Liver (tissue), 9 donors: ENCODE data around the gene VRTN. TPM values are rescaled to one million over a fixed set of nuclear protein-coding genes. Genes with fewer than 3 reads are reported as not detected.

Source experiments
- DNase-seq: peaks from one replicate; pipeline ENCODE4 v3.0.0-alpha.2; 2017; ENCODE audit warnings: low spot score
- H3K27ac ChIP-seq, 2 donors: one replicate each; pipeline ENCODE4 v1.7.0; 2013; ENCODE audit warnings: inconsistent platforms in 2 of 2, low read length in 2 of 2, control low read depth in 1 of 2, low read depth in 1 of 2, mild to moderate bottlenecking in 1 of 2
- H3K27me3 ChIP-seq, 4 donors: one replicate each; pipeline versions ENCODE4 v1.6.1 to v1.7.0; 2013; ENCODE audit warnings: low read length in 3 of 4, inconsistent platforms in 1 of 4, mild to moderate bottlenecking in 1 of 4, moderate library complexity in 1 of 4; ENCODE audit not compliant: control insufficient read depth in 4 of 4, insufficient read depth in 4 of 4
- H3K36me3 ChIP-seq, 4 donors: one replicate each; pipeline versions ENCODE4 v1.6.1 to v1.7.0; 2013; ENCODE audit warnings: low read length in 3 of 4, mild to moderate bottlenecking in 3 of 4, low read depth in 1 of 4, moderate library complexity in 1 of 4; ENCODE audit not compliant: control insufficient read depth in 4 of 4, insufficient read depth in 3 of 4
- H3K4me1 ChIP-seq, 4 donors: one replicate each; pipeline versions ENCODE4 v1.6.1 to v1.7.0; 2013; ENCODE audit warnings: low read length in 3 of 4, mild to moderate bottlenecking in 3 of 4, moderate library complexity in 1 of 4; ENCODE audit not compliant: control insufficient read depth in 4 of 4, insufficient read depth in 4 of 4
- H3K4me3 ChIP-seq, 3 donors: one replicate each; pipeline versions ENCODE4 v1.6.1 to v1.7.0; 2013; ENCODE audit warnings: low read length in 3 of 3, control low read depth in 1 of 3, low read depth in 1 of 3, mild to moderate bottlenecking in 1 of 3
- H3K9ac ChIP-seq, 2 donors: one replicate each; pipeline ENCODE4 v1.7.0; 2013; ENCODE audit warnings: low read length in 2 of 2, mild to moderate bottlenecking in 2 of 2, moderate library complexity in 2 of 2, control low read depth in 1 of 2, low read depth in 1 of 2
- H3K9me3 ChIP-seq, 4 donors: one replicate each; pipeline versions ENCODE4 v1.6.1 to v1.7.0; 2013; ENCODE audit warnings: low read length in 3 of 4; ENCODE audit not compliant: control insufficient read depth in 4 of 4
- ATF3 ChIP-seq: IDR thresholded peaks from 2 replicates; pipeline ENCODE4 v1.6.1; 2016; ENCODE audit warnings: antibody characterized with exemption
- CTCF ChIP-seq: fragments of 150-350 bp; IDR thresholded peaks from 2 replicates; pipeline ENCODE4 v1.5.1; 2017; ENCODE audit warnings: improper control_type of control experiment, low read depth, low read length; ENCODE audit not compliant: missing input control
- EGR1 ChIP-seq, 2 donors: IDR thresholded peaks; 2 replicates each; pipeline ENCODE4 v1.6.1; 2016 to 2018; ENCODE audit warnings: antibody characterized with exemption in 2 of 2, low read depth in 2 of 2
- FOXA1 ChIP-seq: IDR thresholded peaks from 2 replicates; pipeline ENCODE4 v1.6.1; 2016; ENCODE audit warnings: antibody characterized with exemption
- FOXA2 ChIP-seq: IDR thresholded peaks from 2 replicates; pipeline ENCODE4 v1.6.1; 2016; ENCODE audit warnings: antibody characterized with exemption
- GABPA ChIP-seq, 2 donors: IDR thresholded peaks in 1 of 2; conservative IDR thresholded peaks in 1 of 2; 2 replicates each; pipeline ENCODE4 v1.6.1; 2016; ENCODE audit warnings: antibody characterized with exemption in 2 of 2, mild to moderate bottlenecking in 1 of 2, moderate library complexity in 1 of 2
- HNF4A ChIP-seq, 2 donors: conservative IDR thresholded peaks; 2 replicates each; pipeline ENCODE4 v1.6.1; 2016; ENCODE audit warnings: antibody characterized with exemption in 2 of 2, mild to moderate bottlenecking in 2 of 2
- HNF4G ChIP-seq: IDR thresholded peaks from 2 replicates; pipeline ENCODE4 v1.6.1; 2016; ENCODE audit warnings: antibody characterized with exemption
- JUND ChIP-seq, 2 donors: IDR thresholded peaks; 2 replicates each; pipeline ENCODE4 v1.6.1; 2016; ENCODE audit warnings: antibody characterized with exemption in 2 of 2
- MAX ChIP-seq: IDR thresholded peaks from 2 replicates; pipeline ENCODE4 v1.6.1; 2016; ENCODE audit warnings: antibody characterized with exemption
- NR2F2 ChIP-seq: IDR thresholded peaks from 2 replicates; pipeline ENCODE4 v1.6.1; 2016; ENCODE audit warnings: antibody characterized with exemption
- RAD21 ChIP-seq, 2 donors: IDR thresholded peaks; 2 replicates each; pipeline ENCODE4 v1.6.1; 2016; ENCODE audit warnings: antibody characterized with exemption in 2 of 2, mild to moderate bottlenecking in 2 of 2
- REST ChIP-seq: IDR thresholded peaks from 2 replicates; pipeline ENCODE4 v1.6.1; 2016; ENCODE audit warnings: antibody characterized with exemption, mild to moderate bottlenecking
- RXRA ChIP-seq, 2 donors: IDR thresholded peaks; 2 replicates each; pipeline ENCODE4 v1.6.1; 2017 to 2018; ENCODE audit warnings: antibody characterized with exemption in 2 of 2, mild to moderate bottlenecking in 1 of 2
- SP1 ChIP-seq: IDR thresholded peaks from 2 replicates; pipeline ENCODE4 v1.6.1; 2018; ENCODE audit warnings: antibody characterized with exemption, mild to moderate bottlenecking
- TAF1 ChIP-seq: conservative IDR thresholded peaks from 2 replicates; pipeline ENCODE4 v1.6.1; 2016; ENCODE audit warnings: antibody characterized with exemption, mild to moderate bottlenecking
- YY1 ChIP-seq: IDR thresholded peaks from 2 replicates; pipeline ENCODE4 v1.6.1; 2016; ENCODE audit warnings: antibody characterized with exemption, mild to moderate bottlenecking
- ZBTB33 ChIP-seq: IDR thresholded peaks from 2 replicates; pipeline ENCODE4 v1.6.1; 2016; ENCODE audit warnings: antibody characterized with exemption
- WGBS: extraction: QIAGEN DNeasy Blood & Tissue Kit; methylation state at CpG from one replicate; pipeline ENCODE4 v1.1.7; 2013; 5-methylcytosine and 5-hydroxymethylcytosine counted together
- polyA plus RNA-seq, 2 donors: library from polyadenylated mRNA; stranded (reverse) in 1 of 2; unstranded in 1 of 2; fragments of 200-250 nt in 1 of 2; fragments of >200 nt in 1 of 2; fragmentation: Nextera tagmentation in 1 of 2; extraction: Ambion mirVana in 1 of 2; gene quantifications; one replicate each; pipeline versions ENCODE4 v1.2.1 to v1.2.3, GENCODE V29; 2013 to 2015
- total RNA-seq, 2 donors: library from RNA; depleted of rRNA; stranded (reverse); fragments of >200 nt; gene quantifications; one replicate each; pipeline ENCODE4 v1.2.3, GENCODE V29; 2014
- donor health status: healthy.
- donor health status: healthy.
- donor health status: healthy.
- donor health status: healthy.
- donor health status: healthy.

Gene VRTN
- total and polyA plus RNA-seq, 4 donors, result not detected

- no peaks in the 10 kb centered on the region for H3K9me3 ChIP-seq
- no peak for DNase-seq
- no peak overlapping the region for H3K9ac ChIP-seq
- TF ChIP-seq FOXA2 (no peak), YY1 (no peak), SP1 (no peak), NR2F2 (no peak), JUND (IDR thresholded peaks at IDR 0.05) (no peak), MAX (no peak), CTCF (no peak), HNF4A (conservative IDR thresholded peaks at IDR 0.05) (no peak), ATF3 (no peak), HNF4G (no peak), RXRA (IDR thresholded peaks at IDR 0.05) (no peak), GABPA (IDR thresholded peaks at IDR 0.05 in 1 of 2, conservative IDR thresholded peaks at IDR 0.05 in 1 of 2) (no peak), EGR1 (IDR thresholded peaks at IDR 0.05; ENCODE audit: low read depth in 2 of 2) (no peak), REST (no peak), RAD21 (IDR thresholded peaks at IDR 0.05) (no peak), ZBTB33 (no peak), FOXA1 (no peak), TAF1 (no peak)
- H3K27ac ChIP-seq, result no peak overlapping the region
- 92% methylated on average over 3 of the region's 3 CpGs for WGBS
- H3K27me3 ChIP-seq, result no peaks in the 10 kb centered on the region
- no peaks in the 10 kb centered on the region for H3K36me3 ChIP-seq
- H3K4me1 ChIP-seq, result no peaks in the 10 kb centered on the region
- H3K4me3 ChIP-seq, result no peak overlapping the region
Observed at GRCh38 chr14:74408870-74409269, 60.6 kb downstream of the VRTN start.
